B cell (primary cell): ENCODE results near the gene ZC4H2. TPM values are rescaled to one million over a fixed set of nuclear protein-coding genes. Genes with fewer than 3 reads are reported as not detected.

Experiments
- ATAC-seq: fragments of 200-7000 bp; cut with Tn5 transposase; one replicate; pipeline ENCODE4 v1.10.0; 2021; ENCODE audit warnings: low read depth, mild to moderate bottlenecking, moderate number of reproducible peaks, moderate library complexity
- CTCF ChIA-PET: fragments of 350-600 bp; sonication (Branson Sonifier 250); formaldehyde crosslinking; loops from one replicate; lab custom pipeline; 2021; ENCODE audit warnings: antibody characterized with exemption, inconsistent platforms; lab: Charles Lee
- POLR2A ChIA-PET: fragments of 350-600 bp; sonication (Branson Sonifier 250); formaldehyde crosslinking; loops from one replicate; lab custom pipeline; 2021; ENCODE audit warnings: antibody characterized with exemption; lab: Charles Lee
- DNase-seq: peaks from one replicate; pipeline ENCODE4 v3.0.0; 2013
- H2AFZ ChIP-seq: 2 replicates; pipeline ENCODE4 v1.6.1; 2012; ENCODE audit warnings: mild to moderate bottlenecking, low read depth, low read length; ENCODE audit not compliant: insufficient read depth, poor library complexity, severe bottlenecking
- H3K27ac ChIP-seq, 2 donors: 1 replicate in 1 of 2; 2 replicates in 1 of 2; pipeline ENCODE4 v1.5.1; 2012 to 2013; ENCODE audit warnings: low read length in 2 of 2, mild to moderate bottlenecking in 2 of 2, moderate library complexity in 1 of 2
- H3K27me3 ChIP-seq, 4 experiments: fragments of 200-600 bp in 1 of 4; sonication (generic) in 1 of 4; replicated peaks in 1 of 4; 1 replicate in 2 of 4; 2 replicates in 2 of 4; pipeline versions ENCODE4 v1.6.1 to v1.7.0; 2013 to 2016; ENCODE audit warnings: low read length in 3 of 4, mild to moderate bottlenecking in 2 of 4, mixed read lengths in 1 of 4, moderate library complexity in 1 of 4; ENCODE audit not compliant: insufficient read depth in 4 of 4, control insufficient read depth in 3 of 4; ENCODE audit errors: control extremely low read depth in 1 of 4
- H3K36me3 ChIP-seq, 2 experiments: replicated peaks in 1 of 2; 1 replicate in 1 of 2; 2 replicates in 1 of 2; pipeline versions ENCODE4 v1.6.1 to v1.7.1; 2013; ENCODE audit warnings: low read length in 1 of 2; ENCODE audit not compliant: insufficient read depth in 2 of 2, control insufficient read depth in 1 of 2; ENCODE audit errors: control extremely low read depth in 1 of 2, extremely low read depth in 1 of 2
- H3K4me1 ChIP-seq, 2 donors: fragments of 200-600 bp in 1 of 2; sonication (generic) in 1 of 2; 1 replicate in 1 of 2; 2 replicates in 1 of 2; pipeline versions ENCODE4 v1.5.1 to v1.6.1; 2013 to 2017; ENCODE audit warnings: low read length in 2 of 2; ENCODE audit not compliant: control insufficient read depth in 2 of 2, insufficient read depth in 2 of 2
- H3K4me2 ChIP-seq: replicated peaks from 2 replicates; pipeline ENCODE3; 2012; ENCODE audit warnings: mild to moderate bottlenecking, low read depth, low read length; ENCODE audit not compliant: poor library complexity, severe bottlenecking
- H3K4me3 ChIP-seq, 5 experiments: fragments of 200-600 bp in 1 of 5; sonication (generic) in 1 of 5; 1 replicate in 3 of 5; 2 replicates in 2 of 5; pipeline versions ENCODE4 v1.5.1 to v1.7.0; 2011 to 2016; ENCODE audit warnings: low read length in 4 of 5, mild to moderate bottlenecking in 4 of 5, low read depth in 2 of 5, control low read depth in 1 of 5, moderate library complexity in 1 of 5; ENCODE audit not compliant: insufficient read depth in 1 of 5; ENCODE audit errors: control extremely low read depth in 1 of 5, extremely low read depth in 1 of 5
- H3K79me2 ChIP-seq: fragments of 200-600 bp; sonication (generic); one replicate; pipeline ENCODE4 v1.6.0; 2016; ENCODE audit warnings: low read length; ENCODE audit not compliant: control insufficient read depth, insufficient read depth
- H3K9ac ChIP-seq: fragments of 200-600 bp; sonication (generic); 2 replicates; pipeline ENCODE4 v1.6.1; 2017; ENCODE audit warnings: mild to moderate bottlenecking, low read length, moderate library complexity
- H3K9me3 ChIP-seq, 3 donors: one replicate each; pipeline versions ENCODE4 v1.6.1 to v1.7.1; 2013; ENCODE audit warnings: low read length in 2 of 3; ENCODE audit not compliant: control insufficient read depth in 2 of 3, insufficient read depth in 1 of 3; ENCODE audit errors: control extremely low read depth in 1 of 3
- H4K20me1 ChIP-seq: 2 replicates; pipeline ENCODE4 v1.6.0; 2012; ENCODE audit warnings: mild to moderate bottlenecking, low read length; ENCODE audit not compliant: insufficient read depth, control insufficient read depth, poor library complexity, severe bottlenecking
- H3K27ac Mint-ChIP-seq: one replicate; pipeline ENCODE4 v1.8.0; 2021; ENCODE audit warnings: mixed read lengths
- H3K27me3 Mint-ChIP-seq: one replicate; pipeline ENCODE4 v1.8.0; 2021; ENCODE audit warnings: mixed read lengths
- H3K4me1 Mint-ChIP-seq: one replicate; pipeline ENCODE4 v1.8.0; 2021; ENCODE audit warnings: mixed read lengths
- H3K4me3 Mint-ChIP-seq: one replicate; pipeline ENCODE4 v1.8.0; 2021; ENCODE audit warnings: mixed read lengths
- H3K9me3 Mint-ChIP-seq: one replicate; pipeline ENCODE4 v1.8.0; 2022; ENCODE audit warnings: mixed read lengths; ENCODE audit not compliant: insufficient read depth
- EZH2 ChIP-seq: IDR thresholded peaks from 2 replicates; pipeline ENCODE4 v1.6.1; 2012; ENCODE audit warnings: borderline replicate concordance, low read depth, mild to moderate bottlenecking, moderate library complexity, low read length; ENCODE audit not compliant: insufficient read depth, poor library complexity, severe bottlenecking
- WGBS: methylation state at CpG from one replicate; pipeline ENCODE4 v1.1.5; 2013; ENCODE audit warnings: missing lambda C conversion rate; ENCODE audit not compliant: insufficient coverage; 5-methylcytosine and 5-hydroxymethylcytosine counted together
- intact Hi-C: fragments of 100-400 bp; cut with micrococcal nuclease; formaldehyde crosslinking; loops from one replicate; pipeline ENCODE4 v1.10.0; 2022
- polyA plus RNA-seq: library from polyadenylated mRNA; depleted of rRNA; stranded (reverse); fragments of >200 nt; gene quantifications from 2 replicates; pipeline ENCODE4 v1.2.3, GENCODE V29; 2012
- total RNA-seq, 2 donors: library from RNA; stranded (reverse); fragments of 120-200 nt in 1 of 2; gene quantifications; 1 replicate in 1 of 2; 2 replicates in 1 of 2; pipeline versions ENCODE4 v1.2.3 to v1.2.4, GENCODE V29; 2013 to 2022
- TF ChIP-seq, protein P1 (sequence below): fragments of 200-600 bp; IDR thresholded peaks from one replicate; pipeline ENCODE4 v1.8.0; 2022; ENCODE audit warnings: antibody characterized with exemption, mild to moderate bottlenecking

ZC4H2 gene
- total and polyA plus RNA-seq, 2 donors (not counting 1 experiment from before 2014, with no cell fraction given): 12.8 to 14.1 TPM

DNA sequence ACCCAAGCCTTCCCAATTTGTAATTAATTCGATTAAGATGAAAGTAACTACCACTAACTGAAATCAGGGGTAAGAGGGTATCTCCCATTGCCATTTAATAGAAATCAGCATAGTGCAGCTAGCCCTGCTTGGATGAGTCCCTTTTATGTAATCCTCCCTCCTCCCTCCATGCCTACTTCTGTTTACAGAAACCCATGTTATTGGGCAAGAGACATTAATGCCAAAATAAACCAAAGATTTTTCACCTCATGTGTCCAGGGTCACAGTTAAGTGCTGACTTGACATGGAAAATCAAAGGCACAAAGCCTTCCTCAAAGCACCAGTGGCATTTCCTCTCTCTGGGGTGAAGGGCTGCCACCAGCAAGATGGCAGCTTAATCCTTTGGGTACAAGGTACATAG is 50.8 kb downstream of the ZC4H2 start:
- no peak overlapping the region for H3K27ac Mint-ChIP-seq
- H4K20me1 ChIP-seq: no peaks in the 10 kb centered on the region
- H3K9me3 Mint-ChIP-seq: no peaks in the 10 kb centered on the region
- H3K27me3 Mint-ChIP-seq: no peaks in the 10 kb centered on the region
- no peaks in the 10 kb centered on the region for H3K4me1 ChIP-seq
- ChIA-PET CTCF (no interaction called here), POLR2A (no interaction called here)
- H3K4me1 Mint-ChIP-seq: no peaks in the 10 kb centered on the region
- H3K4me3 ChIP-seq: no peak overlapping the region
- DNase-seq (no peak), ATAC-seq (no peak)
- WGBS: no CpG with 5 or more reads among the region's 1 CpG
- H3K27ac ChIP-seq: no peak overlapping the region
- no peaks in the 10 kb centered on the region for H3K27me3 ChIP-seq
- H3K9me3 ChIP-seq: peaks cover 0 to 6% (median 1%) of the 10 kb centered on the region in 3 donors
- H3K36me3 ChIP-seq: no peaks in the 10 kb centered on the region
- H3K4me2 ChIP-seq: no peak overlapping the region
- no peak overlapping the region for H3K4me3 Mint-ChIP-seq
- intact Hi-C loops: no loop called here
- no peak overlapping the region for H2AFZ ChIP-seq
- TF ChIP-seq, protein P1, sequence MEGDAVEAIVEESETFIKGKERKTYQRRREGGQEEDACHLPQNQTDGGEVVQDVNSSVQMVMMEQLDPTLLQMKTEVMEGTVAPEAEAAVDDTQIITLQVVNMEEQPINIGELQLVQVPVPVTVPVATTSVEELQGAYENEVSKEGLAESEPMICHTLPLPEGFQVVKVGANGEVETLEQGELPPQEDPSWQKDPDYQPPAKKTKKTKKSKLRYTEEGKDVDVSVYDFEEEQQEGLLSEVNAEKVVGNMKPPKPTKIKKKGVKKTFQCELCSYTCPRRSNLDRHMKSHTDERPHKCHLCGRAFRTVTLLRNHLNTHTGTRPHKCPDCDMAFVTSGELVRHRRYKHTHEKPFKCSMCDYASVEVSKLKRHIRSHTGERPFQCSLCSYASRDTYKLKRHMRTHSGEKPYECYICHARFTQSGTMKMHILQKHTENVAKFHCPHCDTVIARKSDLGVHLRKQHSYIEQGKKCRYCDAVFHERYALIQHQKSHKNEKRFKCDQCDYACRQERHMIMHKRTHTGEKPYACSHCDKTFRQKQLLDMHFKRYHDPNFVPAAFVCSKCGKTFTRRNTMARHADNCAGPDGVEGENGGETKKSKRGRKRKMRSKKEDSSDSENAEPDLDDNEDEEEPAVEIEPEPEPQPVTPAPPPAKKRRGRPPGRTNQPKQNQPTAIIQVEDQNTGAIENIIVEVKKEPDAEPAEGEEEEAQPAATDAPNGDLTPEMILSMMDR: no peak
- TF ChIP-seq EZH2: no peak
- H3K79me2 ChIP-seq: no peaks in the 10 kb centered on the region
- no peak overlapping the region for H3K9ac ChIP-seq

DNA sequence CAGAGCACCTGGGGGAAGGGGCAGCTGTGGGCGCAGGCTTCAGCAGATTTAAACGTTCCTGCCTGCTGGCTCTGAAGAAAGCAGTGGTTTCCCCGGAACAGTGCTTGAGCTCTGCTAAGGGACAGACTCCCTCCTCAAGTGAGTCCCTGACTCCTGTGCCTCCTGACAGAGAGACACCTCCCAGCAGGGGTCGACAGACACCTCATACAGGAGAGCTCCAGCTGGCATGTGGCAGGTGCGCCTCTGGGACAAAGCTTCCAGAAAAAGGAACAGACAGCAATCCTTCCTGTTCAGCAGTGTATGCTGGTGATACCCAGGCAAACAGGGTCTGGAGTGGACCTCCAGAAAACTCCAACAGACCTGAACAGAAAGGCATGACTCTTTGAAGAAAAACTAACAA is 68.1 kb downstream of the ZC4H2 start:
- CTCF ChIA-PET: no interaction called here
- Mint-ChIP-seq H3K27me3 (no peaks in the 10 kb centered on the region), H3K9me3 (no peaks in the 10 kb centered on the region), H3K4me3 (no peak overlapping the region), H3K4me1 (no peaks in the 10 kb centered on the region), H3K27ac (no peak overlapping the region)
- Histone ChIP-seq H3K4me2 (no peak overlapping the region), H3K9me3 (peaks cover 0 to 5% (median 0%) of the 10 kb centered on the region in 3 donors), H4K20me1 (no peaks in the 10 kb centered on the region), H3K27me3 (no peaks in the 10 kb centered on the region), H3K4me3 (no peak overlapping the region), H3K79me2 (no peaks in the 10 kb centered on the region), H3K36me3 (no peaks in the 10 kb centered on the region), H3K9ac (no peak overlapping the region), H2AFZ (no peak overlapping the region), H3K27ac (no peak overlapping the region), H3K4me1 (no peaks in the 10 kb centered on the region)
- intact Hi-C loops: no loop called here
- no peak for TF ChIP-seq EZH2
- TF ChIP-seq, protein P1: no peak
- WGBS: 94% methylated on average over 2 of the region's 5 CpGs
- POLR2A ChIA-PET: no interaction called here
- ATAC-seq (no peak), DNase-seq (no peak)
